GM12878 (cell line): ENCODE data around the gene ACVR1. TPM values are rescaled to one million over a fixed set of nuclear protein-coding genes. Genes with fewer than 3 reads are reported as not detected.

Experiments
- ATAC-seq: fragments of 200-7000 bp; cut with Tn5 transposase; 3 replicates; pipeline ENCODE4 v1.9.1; 2020; ENCODE audit warnings: mild to moderate bottlenecking, moderate library complexity
- BruUV-seq: library from RNA; stranded (reverse); fragments of 400-500 nt; replicated peaks from 2 replicates; lab custom pipeline; 2021; lab: Mats Ljungman, UMichigan
- CTCF ChIA-PET: fragments of 300-600 bp; sonication (Branson Sonifier 250); formaldehyde crosslinking; extraction: SDS; loops from one replicate; lab custom pipeline; 2021; ENCODE audit warnings: inconsistent platforms; lab: Yijun Ruan, JAX
- POLR2A ChIA-PET: fragments of 350-600 bp; formaldehyde crosslinking; extraction: SDS; loops from one replicate; lab custom pipeline; 2021; ENCODE audit warnings: inconsistent platforms; lab: Charles Lee
- RAD21 ChIA-PET: fragments of 300-600 bp; sonication (Branson Sonifier 250); formaldehyde crosslinking; loops from one replicate; lab custom pipeline; 2023; ENCODE audit warnings: antibody characterized with exemption; ENCODE audit not compliant: unreplicated experiment; lab: Charles Lee
- SMC1A ChIA-PET: fragments of 300-600 bp; sonication (Branson Sonifier 250); formaldehyde crosslinking; loops from one replicate; lab custom pipeline; 2023; ENCODE audit not compliant: unreplicated experiment, uncharacterized antibody; lab: Charles Lee
- DNase-seq: peaks from one replicate; pipeline ENCODE4 v3.0.0-alpha.2; 2011; ENCODE audit warnings: low read depth, low spot score
- FAIRE-seq: peaks from 3 replicates; lab custom pipeline; 2011; peaks lifted over from hg19 to GRCh38; lab: Jason Lieb, UNC
- H2AFZ ChIP-seq: 2 replicates; pipeline ENCODE4 v1.6.0; 2011; ENCODE audit warnings: low read depth, low read length, control low read depth; ENCODE audit not compliant: control insufficient read depth
- H3K27ac ChIP-seq: 2 replicates; pipeline ENCODE4 v1.5.1; 2011; ENCODE audit warnings: control low read depth; ENCODE audit not compliant: control insufficient read depth, insufficient read depth
- H3K27me3 ChIP-seq, 2 experiments: replicated peaks in 1 of 2; 2 replicates each; pipeline versions ENCODE4 v1.6.0 to v1.6.1; 2011; ENCODE audit warnings: low read length in 1 of 2; ENCODE audit not compliant: control insufficient read depth in 2 of 2, insufficient read depth in 2 of 2
- H3K36me3 ChIP-seq, 2 experiments: 2 replicates each; pipeline ENCODE4 v1.5.1; 2011; ENCODE audit warnings: low read length in 1 of 2; ENCODE audit not compliant: control insufficient read depth in 2 of 2, insufficient read depth in 2 of 2
- H3K4me1 ChIP-seq: 2 replicates; pipeline ENCODE4 v1.6.1; 2011; ENCODE audit warnings: mild to moderate bottlenecking, low read length, moderate library complexity, mixed read lengths; ENCODE audit not compliant: control insufficient read depth, insufficient read depth
- H3K4me2 ChIP-seq: 2 replicates; pipeline ENCODE4 v1.6.0; 2011; ENCODE audit warnings: control low read depth; ENCODE audit not compliant: control insufficient read depth, insufficient read depth
- H3K4me3 ChIP-seq: fragments of 200-600 bp; sonication (generic); 2 replicates; pipeline ENCODE4 v1.5.1; 2016
- H3K79me2 ChIP-seq: 2 replicates; pipeline ENCODE4 v1.6.0; 2011; ENCODE audit warnings: low read length; ENCODE audit not compliant: control insufficient read depth, insufficient read depth
- H3K9ac ChIP-seq: 2 replicates; pipeline ENCODE4 v1.8.0; 2011; ENCODE audit warnings: low read length, control low read depth, mixed read lengths; ENCODE audit not compliant: control insufficient read depth, insufficient read depth
- H3K9me3 ChIP-seq: replicated peaks from 3 replicates; pipeline ENCODE4 v1.5.1; 2011; ENCODE audit warnings: mild to moderate bottlenecking, low read length; ENCODE audit not compliant: control insufficient read depth, insufficient read depth
- H4K20me1 ChIP-seq: 2 replicates; pipeline ENCODE4 v1.6.0; 2011; ENCODE audit not compliant: control insufficient read depth, insufficient read depth
- CBFB ChIP-seq: IDR thresholded peaks from 2 replicates; pipeline ENCODE4 v1.6.1; 2016; ENCODE audit warnings: antibody characterized with exemption, low read depth
- DPF2 ChIP-seq: fragments of 450-650 bp; IDR thresholded peaks from 2 replicates; pipeline ENCODE4 v1.6.1; 2017; ENCODE audit warnings: mild to moderate bottlenecking
- FOXK2 ChIP-seq: fragments of 450-650 bp; IDR thresholded peaks from 2 replicates; pipeline ENCODE4 v1.6.1; 2017; ENCODE audit warnings: mild to moderate bottlenecking, moderate library complexity
- GABPA ChIP-seq: IDR thresholded peaks from 2 replicates; pipeline ENCODE4 v1.6.1; 2014; ENCODE audit warnings: antibody characterized with exemption, low read depth, mild to moderate bottlenecking, inconsistent platforms
- MEF2A ChIP-seq: IDR thresholded peaks from 2 replicates; pipeline ENCODE4 v1.6.1; 2011; ENCODE audit warnings: low read depth, mild to moderate bottlenecking, low read length, moderate library complexity; ENCODE audit not compliant: insufficient read depth
- NR2C1 ChIP-seq: fragments of 450-650 bp; IDR thresholded peaks from 2 replicates; pipeline ENCODE4 v1.6.1; 2017; ENCODE audit warnings: antibody characterized with exemption, mild to moderate bottlenecking, moderate library complexity
- NRF1 ChIP-seq: conservative IDR thresholded peaks from 2 replicates; pipeline ENCODE4 v1.6.1; 2011; ENCODE audit warnings: mild to moderate bottlenecking, low read depth, low read length, improper control_type of control experiment
- TCF3 ChIP-seq: IDR thresholded peaks from 2 replicates; pipeline ENCODE4 v1.6.1; 2012; ENCODE audit warnings: low read depth, mild to moderate bottlenecking, low read length, borderline replicate concordance; ENCODE audit not compliant: insufficient read depth
- ZNF384 ChIP-seq: IDR thresholded peaks from 2 replicates; pipeline ENCODE4 v1.6.1; 2012; ENCODE audit warnings: low read depth, mild to moderate bottlenecking, low read length, improper control_type of control experiment, borderline replicate concordance
- ZNF592 ChIP-seq: fragments of 450-650 bp; IDR thresholded peaks from 2 replicates; pipeline ENCODE4 v1.6.1; 2017; ENCODE audit warnings: mild to moderate bottlenecking, moderate library complexity
- WGBS: methylation state at CpG from one replicate; pipeline ENCODE4 v1.1.6; 2016; ENCODE audit warnings: low lambda C conversion rate; ENCODE audit not compliant: insufficient replicate concordance, insufficient coverage; ENCODE audit errors: missing lambda C conversion rate; 5-methylcytosine and 5-hydroxymethylcytosine counted together
- in situ Hi-C: fragments of 300-500 bp; cut with MboI; formaldehyde crosslinking; loops from 9 replicates; pipeline ENCODE4 v1.14.3; 2018; ENCODE audit warnings: mixed read lengths
- intact Hi-C: fragments of 100-400 bp; cut with micrococcal nuclease; formaldehyde crosslinking; loops from one replicate; pipeline ENCODE4 v1.14.2; 2022; ENCODE audit not compliant: unreplicated experiment
- polyA plus RNA-seq, 11 experiments: library from polyadenylated mRNA; depleted of rRNA in 4 of 11; unstranded in 6 of 11; stranded (reverse) in 5 of 11; fragments of >200 nt; fragmentation: Nextera tagmentation in 4 of 11; fragmentation: Illumina TruSeq in 1 of 11; extraction: Ambion mirVana in 4 of 11; extraction: Trizol in 1 of 11; gene quantifications; 1 replicate in 1 of 11; 2 replicates in 10 of 11; pipeline versions ENCODE4 v1.2.1 to v1.2.3, GENCODE V29; 2011 to 2016; ENCODE audit warnings: inconsistent platforms in 2 of 11, missing spikeins in 2 of 11, low read depth in 1 of 11
- total RNA-seq, 4 experiments: library from RNA; depleted of rRNA in 3 of 4; stranded (reverse); fragments of >200 nt in 3 of 4; fragmentation: Illumina TruSeq in 1 of 4; extraction: Trizol in 1 of 4; gene quantifications; 2 replicates each; pipeline versions ENCODE4 v1.2.1 to v1.2.3, GENCODE V29; 2013 to 2021
- TF ChIP-seq, protein P1 (sequence below): fragments of 450-650 bp; IDR thresholded peaks from 2 replicates; pipeline ENCODE4 v1.6.1; 2017; ENCODE audit warnings: mild to moderate bottlenecking

Gene ACVR1
- total and polyA plus RNA-seq, 10 of the 15 experiments (the other 5 are each of a cell fraction or from before 2014, with no cell fraction given): 0.06 to 0.24 (median 0.14) TPM; not detected in 4

GRCh38 chr2:157922336-157922735 lies 46.2 kb upstream of the ACVR1 start (continued):
- TF ChIP-seq, protein P1, sequence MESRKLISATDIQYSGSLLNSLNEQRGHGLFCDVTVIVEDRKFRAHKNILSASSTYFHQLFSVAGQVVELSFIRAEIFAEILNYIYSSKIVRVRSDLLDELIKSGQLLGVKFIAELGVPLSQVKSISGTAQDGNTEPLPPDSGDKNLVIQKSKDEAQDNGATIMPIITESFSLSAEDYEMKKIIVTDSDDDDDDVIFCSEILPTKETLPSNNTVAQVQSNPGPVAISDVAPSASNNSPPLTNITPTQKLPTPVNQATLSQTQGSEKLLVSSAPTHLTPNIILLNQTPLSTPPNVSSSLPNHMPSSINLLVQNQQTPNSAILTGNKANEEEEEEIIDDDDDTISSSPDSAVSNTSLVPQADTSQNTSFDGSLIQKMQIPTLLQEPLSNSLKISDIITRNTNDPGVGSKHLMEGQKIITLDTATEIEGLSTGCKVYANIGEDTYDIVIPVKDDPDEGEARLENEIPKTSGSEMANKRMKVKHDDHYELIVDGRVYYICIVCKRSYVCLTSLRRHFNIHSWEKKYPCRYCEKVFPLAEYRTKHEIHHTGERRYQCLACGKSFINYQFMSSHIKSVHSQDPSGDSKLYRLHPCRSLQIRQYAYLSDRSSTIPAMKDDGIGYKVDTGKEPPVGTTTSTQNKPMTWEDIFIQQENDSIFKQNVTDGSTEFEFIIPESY: no peak
- TF ChIP-seq ZNF592: no peak
- TF ChIP-seq DPF2: no peak
- no peak for TF ChIP-seq ZNF384

- POLR2A ChIA-PET: no interaction called here
- CTCF ChIA-PET: interaction anchor here (0.8 kb wide), 1 partner anchor 181 kb away, joined by 3 read pairs; no protein-coding TSS in a partner anchor
- no peak overlapping the region for H2AFZ ChIP-seq
- no TSS peak for BruUV-seq
- TF ChIP-seq NR2C1: no peak
- TF ChIP-seq DPF2: no peak
- no peak for TF ChIP-seq GABPA
- no peak for TF ChIP-seq TCF3
- no peak for TF ChIP-seq NRF1
- no peak for TF ChIP-seq MEF2A
- no peak for TF ChIP-seq CBFB
- TF ChIP-seq FOXK2: no peak
- in situ Hi-C loops: no loop called here
- FAIRE-seq: no peak
- whole genome bisulfite sequencing: 0% methylated on average over 1 of the region's 1 CpG
- no peak overlapping the region for H3K4me2 ChIP-seq
- H3K9me3 ChIP-seq: no peaks in the 10 kb centered on the region
- H3K79me2 ChIP-seq: no peaks in the 10 kb centered on the region
- H3K36me3 ChIP-seq: no peaks in the 10 kb centered on the region
- intact Hi-C loops: no loop called here
- no peaks in the 10 kb centered on the region for H4K20me1 ChIP-seq
- no peak for ATAC-seq
- H3K4me3 ChIP-seq: no peak overlapping the region
- RAD21 ChIA-PET: no interaction called here
- no peak overlapping the region for H3K27ac ChIP-seq
- no peaks in the 10 kb centered on the region for H3K4me1 ChIP-seq
- SMC1A ChIA-PET: no interaction called here
- no peak for DNase-seq
- no peak overlapping the region for H3K9ac ChIP-seq
- no peaks in the 10 kb centered on the region; a peak in 3 of 4 replicates for H3K27me3 ChIP-seq
These were observed 44.6 kb upstream of the ACVR1 start for GRCh38 chr2:157920736-157921135.
